Activated naive CD4-positive, alpha-beta T cell treated with anti-CD3 and anti-CD28 coated beads, Interleukin-2, amount 50 U/mL, for 24 hours (primary cell): ENCODE measurements around the gene NOTCH3.

Experiments used
- H3K27ac Mint-ChIP-seq: one replicate; pipeline ENCODE4 v1.8.0; 2021; ENCODE audit warnings: mild to moderate bottlenecking, mixed read lengths
- H3K27me3 Mint-ChIP-seq: one replicate; pipeline ENCODE4 v1.8.0; 2021; ENCODE audit warnings: mixed read lengths
- H3K36me3 Mint-ChIP-seq: one replicate; pipeline ENCODE4 v1.8.0; 2021; ENCODE audit warnings: mixed read lengths
- H3K4me1 Mint-ChIP-seq: one replicate; pipeline ENCODE4 v1.8.0; 2021; ENCODE audit warnings: mixed read lengths
- H3K4me3 Mint-ChIP-seq: one replicate; pipeline ENCODE4 v1.8.0; 2021; ENCODE audit warnings: mild to moderate bottlenecking, mixed read lengths
- H3K9me3 Mint-ChIP-seq: one replicate; pipeline ENCODE4 v1.8.0; 2021; ENCODE audit warnings: mixed read lengths

The NOTCH3 gene

DNA sequence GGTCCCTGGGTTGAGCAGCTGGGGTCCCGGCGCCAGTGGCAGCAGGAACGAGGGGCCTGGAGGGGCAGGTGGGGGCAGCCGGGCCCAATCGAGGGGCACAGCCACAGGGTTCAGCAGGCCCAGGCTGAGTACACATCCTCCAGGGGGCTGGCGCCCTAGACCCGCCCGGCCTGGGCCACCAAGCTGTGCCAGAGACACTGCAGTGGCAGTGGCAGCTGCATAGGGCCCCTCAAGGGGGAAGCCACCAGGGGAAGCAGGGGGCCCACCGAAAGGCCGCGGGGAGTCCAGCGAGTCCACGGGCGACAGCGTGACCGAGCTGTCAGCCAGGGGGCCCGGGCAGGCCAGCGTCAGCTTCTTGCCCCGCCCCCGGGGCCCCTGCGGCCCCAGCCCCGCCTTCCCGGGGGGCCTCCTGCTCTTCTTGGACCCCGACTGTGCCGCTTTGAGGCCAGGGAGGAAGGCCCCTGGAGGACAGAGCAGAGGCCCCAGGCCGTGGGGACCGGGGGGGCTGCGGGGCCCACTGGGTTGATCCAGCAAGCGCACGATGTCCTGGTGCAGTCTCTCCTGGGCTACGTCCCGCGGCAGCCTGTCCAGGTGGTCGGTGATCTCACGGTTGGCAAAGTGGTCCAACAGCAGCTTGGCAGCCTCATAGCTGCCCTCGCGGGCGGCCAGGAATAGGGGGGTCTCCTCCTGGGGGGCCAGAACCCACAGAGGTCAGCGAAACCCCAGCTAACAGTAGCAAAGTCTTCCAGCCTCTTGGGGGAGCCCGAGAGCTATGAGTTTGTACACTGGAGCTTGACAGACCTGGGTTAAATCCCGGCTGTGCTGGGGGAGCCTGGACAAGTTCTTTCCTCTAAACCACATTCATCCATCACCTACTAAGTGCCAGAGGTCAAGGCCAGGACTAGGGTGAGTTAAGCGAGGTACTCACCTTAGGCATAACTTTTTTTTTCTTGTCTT is 39.5 kb downstream of the NOTCH3 start:
- no peaks in the 10 kb centered on the region for H3K27me3 Mint-ChIP-seq
- H3K4me1 Mint-ChIP-seq: no peaks in the 10 kb centered on the region
- H3K9me3 Mint-ChIP-seq: no peaks in the 10 kb centered on the region
- H3K4me3 Mint-ChIP-seq: no peak overlapping the region
- no peaks in the 10 kb centered on the region for H3K36me3 Mint-ChIP-seq
- no peak overlapping the region for H3K27ac Mint-ChIP-seq

DNA sequence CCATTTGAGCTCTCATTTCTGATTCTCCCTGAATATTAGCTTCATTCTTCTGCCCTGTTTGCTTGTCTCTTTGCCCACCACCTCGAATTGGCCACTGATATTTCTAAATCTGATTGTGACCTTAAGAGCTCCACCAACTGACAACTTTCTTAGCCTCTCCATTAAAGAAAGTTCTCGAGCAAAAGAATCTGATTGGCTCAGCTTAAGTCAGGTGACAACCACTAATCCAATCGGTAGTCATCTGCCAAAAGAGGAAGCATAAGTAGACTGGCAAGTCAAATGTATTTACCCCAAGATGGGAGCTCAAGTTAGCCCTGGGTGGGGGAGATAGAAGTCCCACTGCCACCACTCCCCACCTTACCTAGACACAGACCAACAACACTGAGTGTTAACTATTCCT is 41.5 kb downstream of the NOTCH3 start:
- Mint-ChIP-seq H3K27ac (no peak overlapping the region), H3K4me1 (no peaks in the 10 kb centered on the region), H3K36me3 (no peaks in the 10 kb centered on the region), H3K4me3 (no peak overlapping the region), H3K27me3 (peaks cover 2% of the 10 kb centered on the region), H3K9me3 (no peaks in the 10 kb centered on the region)

DNA sequence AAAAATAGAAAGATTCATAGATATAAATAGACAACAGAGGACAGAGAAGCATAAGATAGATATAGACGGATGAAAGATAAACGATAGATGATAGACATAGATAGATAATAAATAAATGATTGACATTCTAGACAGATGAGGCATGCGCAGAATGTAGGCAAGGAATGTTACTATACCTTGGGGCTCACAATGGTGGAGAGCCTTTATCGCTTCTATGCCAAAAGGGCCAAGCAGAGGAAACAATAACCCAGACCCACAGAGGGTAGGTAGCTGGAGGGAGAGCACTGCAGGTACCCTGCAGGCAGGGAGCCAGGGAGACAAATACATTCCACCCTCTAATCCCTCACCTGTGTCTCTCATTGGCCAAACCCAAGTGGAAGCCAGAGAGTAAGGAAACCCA is 44.4 kb downstream of the NOTCH3 start:
- Mint-ChIP-seq H3K9me3 (no peaks in the 10 kb centered on the region), H3K4me1 (no peaks in the 10 kb centered on the region), H3K27me3 (peaks cover 5% of the 10 kb centered on the region), H3K27ac (no peak overlapping the region), H3K36me3 (no peaks in the 10 kb centered on the region), H3K4me3 (no peak overlapping the region)

DNA sequence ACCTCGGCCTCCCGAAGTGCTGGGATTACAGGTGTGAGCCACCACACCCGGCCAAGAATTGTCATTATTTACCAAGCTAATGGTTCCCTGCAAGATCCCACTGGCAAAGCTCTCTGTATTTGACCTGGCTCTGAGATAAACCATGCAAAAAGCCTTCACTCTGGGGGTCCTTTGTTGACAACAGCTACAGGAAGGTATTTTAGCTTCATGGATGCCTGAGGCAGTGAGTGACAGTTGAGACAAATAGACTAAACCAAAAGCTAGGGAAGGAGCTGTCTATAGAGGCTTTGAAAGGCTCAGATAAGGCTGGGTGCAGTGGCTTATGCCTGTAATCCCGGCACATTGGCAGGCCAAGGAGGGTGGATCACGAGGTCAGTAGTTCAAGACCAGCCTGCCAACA is 45.5 kb downstream of the NOTCH3 start:
- H3K27ac Mint-ChIP-seq: no peak overlapping the region
- no peak overlapping the region for H3K4me3 Mint-ChIP-seq
- H3K4me1 Mint-ChIP-seq: peaks cover 4% of the 10 kb centered on the region
- H3K36me3 Mint-ChIP-seq: no peaks in the 10 kb centered on the region
- peaks cover 5% of the 10 kb centered on the region for H3K27me3 Mint-ChIP-seq
- H3K9me3 Mint-ChIP-seq: no peaks in the 10 kb centered on the region

DNA sequence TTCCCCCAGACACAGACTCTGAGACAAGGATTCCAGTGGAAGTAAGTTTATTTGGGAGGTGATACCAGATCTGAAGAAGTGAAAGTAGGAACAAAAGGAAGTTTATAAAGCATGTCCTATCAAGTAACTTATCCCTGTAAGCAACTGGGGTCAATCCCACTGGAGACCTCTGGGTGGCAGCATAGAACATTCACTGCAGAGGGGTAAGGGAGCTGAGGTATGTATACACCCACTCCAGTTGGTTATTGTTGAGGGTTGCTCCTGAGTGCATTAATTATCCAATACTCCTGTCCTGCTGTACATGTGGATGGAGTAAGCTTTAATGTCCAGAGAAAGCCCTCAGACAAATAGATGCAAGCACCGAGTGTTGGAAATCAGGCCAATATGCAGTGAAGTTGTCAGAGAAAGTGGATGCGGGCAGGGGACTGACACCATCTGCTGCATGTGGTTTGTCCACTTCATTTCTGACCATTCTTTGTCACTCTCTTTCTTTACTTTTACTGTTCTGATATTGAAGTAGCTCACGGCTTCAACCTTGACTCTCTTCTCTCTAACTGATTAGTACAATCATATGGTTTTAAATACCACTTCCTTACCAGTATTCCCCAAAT is 46.7 kb downstream of the NOTCH3 start:
- Mint-ChIP-seq H3K4me1 (peaks cover 4% of the 10 kb centered on the region), H3K4me3 (no peak overlapping the region), H3K27me3 (peaks cover 5% of the 10 kb centered on the region), H3K36me3 (no peaks in the 10 kb centered on the region), H3K27ac (no peak overlapping the region), H3K9me3 (no peaks in the 10 kb centered on the region)

DNA sequence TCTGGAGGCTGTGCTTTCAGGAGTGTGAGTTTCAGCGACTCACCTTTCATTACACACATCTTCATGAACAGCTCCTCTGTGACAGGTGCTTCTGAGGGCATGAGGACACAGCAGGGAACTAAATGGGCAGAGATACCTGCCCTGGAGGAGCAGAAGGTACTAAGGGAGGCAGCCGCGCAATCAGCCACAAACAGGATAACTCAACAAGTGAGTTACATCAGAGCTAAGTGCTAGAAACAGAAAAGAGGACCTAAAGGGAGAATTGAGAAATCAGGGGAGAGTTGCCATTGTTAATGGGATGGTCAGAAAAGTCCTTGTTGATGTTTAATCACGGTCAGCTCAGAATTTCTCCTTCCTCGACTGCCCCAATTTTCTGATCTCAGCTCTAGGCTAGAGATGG is 51.1 kb downstream of the NOTCH3 start:
- Mint-ChIP-seq H3K36me3 (no peaks in the 10 kb centered on the region), H3K27ac (no peak overlapping the region), H3K9me3 (no peaks in the 10 kb centered on the region), H3K4me1 (peaks cover 16% of the 10 kb centered on the region), H3K27me3 (peaks cover 5% of the 10 kb centered on the region), H3K4me3 (no peak overlapping the region)

DNA sequence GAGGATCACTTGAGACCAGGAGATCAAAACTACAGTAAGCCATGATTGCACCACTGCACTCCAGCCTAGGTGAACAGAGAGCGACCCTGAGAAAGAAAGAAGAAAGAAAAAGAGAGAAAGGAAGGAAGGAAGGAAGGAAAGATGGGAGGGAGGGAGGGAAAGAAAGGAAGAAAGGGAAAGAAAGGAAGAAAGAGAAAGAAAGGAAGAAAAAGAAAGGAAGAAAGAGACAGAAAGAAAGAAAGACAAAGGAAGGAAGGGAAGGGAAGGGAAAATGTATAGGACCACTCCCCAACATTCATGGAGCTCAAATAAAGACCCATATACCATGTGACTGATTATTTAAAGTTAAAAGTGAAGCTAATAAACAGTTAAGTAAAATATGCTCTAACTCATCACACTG is 53.7 kb downstream of the NOTCH3 start:
- H3K27ac Mint-ChIP-seq: no peak overlapping the region

DNA sequence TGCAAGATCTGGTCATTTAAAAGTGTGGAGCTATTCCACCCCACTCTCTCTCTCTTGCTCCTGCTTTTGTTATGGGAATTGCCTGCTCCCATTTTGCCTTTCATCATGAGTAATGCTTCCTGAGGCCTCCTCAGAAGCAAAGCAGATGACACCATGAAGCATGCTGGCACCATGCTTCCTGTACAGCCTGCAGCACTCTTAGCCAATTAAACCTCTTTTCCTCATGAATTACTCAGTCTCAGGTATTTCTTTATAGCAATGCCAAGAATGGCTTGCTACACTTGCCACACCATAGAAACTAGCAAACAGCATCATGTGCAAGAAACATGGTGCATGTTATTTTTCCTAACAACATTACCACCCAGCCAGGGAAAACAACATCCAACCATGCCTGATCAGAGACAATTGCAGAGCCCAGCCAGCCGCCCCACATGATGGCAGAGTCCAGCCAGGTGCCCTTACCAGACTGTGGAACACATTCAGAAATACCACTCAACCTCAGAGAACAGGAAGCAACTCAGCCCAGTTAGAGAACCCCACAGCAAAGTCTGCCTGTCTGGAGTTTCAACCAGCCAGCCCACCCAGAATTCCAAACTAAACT is 56.6 kb downstream of the NOTCH3 start:
- Mint-ChIP-seq H3K27me3 (no peaks in the 10 kb centered on the region), H3K4me1 (peaks cover 13% of the 10 kb centered on the region), H3K27ac (no peak overlapping the region), H3K36me3 (no peaks in the 10 kb centered on the region), H3K9me3 (peaks cover 4% of the 10 kb centered on the region), H3K4me3 (no peak overlapping the region)

More for the DNA sequence above, 53.7 kb downstream of the NOTCH3 start:
- H3K9me3 Mint-ChIP-seq: no peaks in the 10 kb centered on the region
- no peaks in the 10 kb centered on the region for H3K27me3 Mint-ChIP-seq
- no peaks in the 10 kb centered on the region for H3K36me3 Mint-ChIP-seq
- no peak overlapping the region for H3K4me3 Mint-ChIP-seq
- H3K4me1 Mint-ChIP-seq: peaks cover 16% of the 10 kb centered on the region

DNA sequence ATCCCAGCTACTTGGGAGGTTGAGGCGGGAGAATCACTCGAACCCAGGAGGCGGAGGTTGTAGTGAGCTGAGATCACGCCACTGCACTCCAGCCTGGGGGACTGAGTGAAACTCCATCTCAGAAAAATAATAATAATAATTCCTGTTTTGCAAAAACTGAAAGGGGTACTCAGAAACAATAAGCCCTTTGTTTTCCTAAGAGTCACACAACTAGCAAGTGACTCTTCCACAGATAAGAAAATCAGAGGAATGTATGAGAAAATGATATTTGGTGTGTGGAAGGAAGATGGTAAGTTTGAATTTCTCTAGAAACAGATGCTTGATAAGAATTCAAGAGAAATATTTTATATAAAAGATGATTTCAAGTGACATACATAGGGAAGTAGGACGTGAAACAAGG is 58.5 kb downstream of the NOTCH3 start:
- no peaks in the 10 kb centered on the region for H3K36me3 Mint-ChIP-seq
- no peak overlapping the region for H3K27ac Mint-ChIP-seq
- peaks cover 8% of the 10 kb centered on the region for H3K4me1 Mint-ChIP-seq
- H3K27me3 Mint-ChIP-seq: no peaks in the 10 kb centered on the region
- peaks cover 6% of the 10 kb centered on the region for H3K9me3 Mint-ChIP-seq
- no peak overlapping the region for H3K4me3 Mint-ChIP-seq

DNA sequence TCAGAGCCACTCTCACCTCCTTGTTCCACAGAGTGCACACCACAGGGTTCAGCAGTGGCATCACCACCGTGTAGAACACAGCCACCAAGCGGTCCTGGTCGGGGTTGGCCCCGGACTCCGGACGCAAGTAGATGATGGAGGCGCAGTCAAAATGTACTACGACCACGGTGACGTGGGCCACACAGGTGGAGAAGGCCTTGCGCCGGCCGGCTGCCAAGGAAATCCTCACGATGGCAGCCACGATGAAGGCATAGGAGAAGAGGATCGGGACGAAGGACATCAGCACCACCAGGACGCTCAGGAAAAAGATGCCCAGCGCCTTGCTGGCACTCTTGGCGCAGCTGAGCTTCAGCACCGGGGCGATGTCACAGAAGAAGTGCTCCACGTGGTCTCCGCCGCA is 59.7 kb downstream of the NOTCH3 start:
- Mint-ChIP-seq H3K4me3 (no peak overlapping the region), H3K36me3 (no peaks in the 10 kb centered on the region), H3K27ac (no peak overlapping the region), H3K27me3 (no peaks in the 10 kb centered on the region), H3K9me3 (peaks cover 6% of the 10 kb centered on the region), H3K4me1 (peaks cover under 1% of the 10 kb centered on the region)

DNA sequence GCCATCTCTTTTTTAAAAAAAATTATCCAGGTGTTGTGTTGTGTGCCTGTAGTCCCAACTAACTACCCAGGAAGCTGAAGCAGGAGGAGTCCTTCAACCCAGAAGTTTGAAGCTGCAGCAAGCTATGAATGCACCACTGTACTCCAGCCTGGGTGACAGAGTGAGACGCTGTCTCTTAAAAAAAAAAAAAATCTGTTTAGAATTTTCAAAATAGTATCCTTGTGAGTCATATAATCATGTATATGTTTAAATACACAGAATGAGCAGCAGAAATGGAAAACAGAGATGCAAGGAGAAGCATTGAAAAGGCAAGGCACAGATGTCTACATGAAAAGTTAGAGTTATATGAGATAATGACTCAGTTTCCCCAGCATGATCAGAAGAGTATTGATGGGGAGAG is 62.4 kb downstream of the NOTCH3 start:
- Mint-ChIP-seq H3K9me3 (peaks cover 6% of the 10 kb centered on the region), H3K27ac (no peak overlapping the region), H3K4me3 (no peak overlapping the region), H3K4me1 (no peaks in the 10 kb centered on the region), H3K36me3 (no peaks in the 10 kb centered on the region), H3K27me3 (no peaks in the 10 kb centered on the region)

DNA sequence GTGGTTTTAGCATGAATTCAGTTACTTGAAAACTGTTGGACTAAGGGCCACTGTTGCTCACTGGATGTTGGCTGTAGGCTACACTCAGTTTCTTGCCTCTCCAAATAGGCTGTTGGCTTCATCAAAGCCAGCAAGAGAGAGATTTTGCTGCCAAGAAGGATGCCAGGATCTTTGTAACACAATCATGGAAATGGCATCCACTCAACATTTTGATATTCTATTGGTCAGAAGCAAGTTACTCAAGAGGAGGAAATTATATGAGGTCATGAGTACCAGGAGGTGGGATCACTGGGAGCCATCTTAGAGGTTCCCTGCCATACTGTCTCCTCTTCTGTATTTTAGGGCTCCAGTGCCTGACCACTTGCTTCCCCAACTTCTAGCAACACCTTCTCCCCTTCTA is 63.0 kb downstream of the NOTCH3 start:
- H3K27ac Mint-ChIP-seq: no peak overlapping the region
- H3K27me3 Mint-ChIP-seq: no peaks in the 10 kb centered on the region
- peaks cover 6% of the 10 kb centered on the region for H3K9me3 Mint-ChIP-seq
- H3K4me1 Mint-ChIP-seq: no peaks in the 10 kb centered on the region
- no peak overlapping the region for H3K4me3 Mint-ChIP-seq
- no peaks in the 10 kb centered on the region for H3K36me3 Mint-ChIP-seq

DNA sequence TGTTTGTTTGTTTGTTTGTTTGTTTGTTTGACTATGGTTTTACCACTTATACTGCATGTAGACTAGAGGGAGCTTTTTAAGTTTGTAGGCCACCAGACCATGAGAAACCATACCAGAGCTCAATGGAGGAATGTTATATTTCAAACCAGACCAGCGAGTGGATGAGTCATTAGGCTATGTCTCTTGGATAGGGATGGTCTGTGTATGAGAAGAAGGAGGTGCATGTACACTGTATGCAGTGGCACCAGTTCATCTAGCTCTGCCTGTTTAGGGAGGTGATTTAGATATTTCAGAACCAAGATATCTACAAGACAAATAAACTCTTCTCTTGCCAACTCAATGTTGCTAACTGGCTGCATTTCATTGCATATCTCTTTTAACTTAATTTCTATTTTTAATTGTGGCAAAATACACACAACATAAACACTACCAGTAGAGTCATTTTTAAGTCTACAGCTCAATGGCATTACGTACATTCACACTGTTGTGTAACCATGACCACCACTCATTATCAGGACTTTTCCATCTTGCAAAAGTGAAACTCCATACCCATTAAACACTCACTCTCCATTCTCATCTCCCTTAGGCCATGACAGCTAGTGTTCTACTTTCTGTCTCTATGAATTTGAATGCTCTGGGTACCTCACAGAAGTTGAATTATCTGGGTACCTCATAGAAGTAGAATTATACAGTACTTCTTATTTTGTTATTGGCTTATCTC is 64.4 kb downstream of the NOTCH3 start:
- H3K9me3 Mint-ChIP-seq: peaks cover 6% of the 10 kb centered on the region
- H3K36me3 Mint-ChIP-seq: no peaks in the 10 kb centered on the region
- peaks cover 4% of the 10 kb centered on the region for H3K4me1 Mint-ChIP-seq
- no peak overlapping the region for H3K4me3 Mint-ChIP-seq
- no peaks in the 10 kb centered on the region for H3K27me3 Mint-ChIP-seq
- H3K27ac Mint-ChIP-seq: no peak overlapping the region

DNA sequence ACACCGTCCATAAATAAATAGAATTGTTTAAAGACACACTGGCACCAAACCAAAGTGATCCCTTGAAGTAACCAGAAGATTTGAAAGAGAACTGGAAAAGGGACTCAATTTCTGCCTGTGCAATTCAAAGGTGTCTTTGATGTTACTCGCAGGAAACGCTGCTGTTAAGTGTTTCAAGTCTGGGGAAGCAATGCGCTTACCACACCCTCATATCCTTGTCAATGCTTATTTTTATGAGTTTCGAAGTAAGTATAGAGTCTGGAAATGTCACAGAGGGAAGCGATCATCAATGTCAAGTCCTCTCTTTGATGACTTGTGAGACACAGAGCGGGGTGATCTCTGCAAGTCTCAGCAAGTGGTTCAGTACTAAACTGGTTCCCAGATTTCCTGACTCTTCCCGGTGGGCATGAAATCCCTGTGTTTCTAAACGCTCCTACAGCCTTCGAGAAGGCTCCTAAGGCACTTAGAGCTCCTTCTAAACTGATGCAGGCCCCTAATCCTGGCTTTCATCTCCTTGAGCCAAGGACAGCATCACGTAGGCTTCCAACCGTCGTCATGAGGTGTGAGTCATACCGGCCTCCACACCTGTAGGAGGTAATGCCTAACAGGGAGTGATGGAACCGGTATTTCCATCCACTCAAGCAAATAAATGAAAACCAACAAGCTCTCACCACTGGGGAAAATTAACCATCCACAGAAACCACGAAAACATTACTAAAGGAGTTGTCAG is 70.8 kb downstream of the NOTCH3 start:
- Mint-ChIP-seq H3K4me1 (peaks cover 38% of the 10 kb centered on the region), H3K9me3 (no peaks in the 10 kb centered on the region), H3K27me3 (no peaks in the 10 kb centered on the region), H3K4me3 (peak overlapping the region; percentile 66), H3K27ac (peak overlapping the region; percentile 41), H3K36me3 (no peaks in the 10 kb centered on the region)

DNA sequence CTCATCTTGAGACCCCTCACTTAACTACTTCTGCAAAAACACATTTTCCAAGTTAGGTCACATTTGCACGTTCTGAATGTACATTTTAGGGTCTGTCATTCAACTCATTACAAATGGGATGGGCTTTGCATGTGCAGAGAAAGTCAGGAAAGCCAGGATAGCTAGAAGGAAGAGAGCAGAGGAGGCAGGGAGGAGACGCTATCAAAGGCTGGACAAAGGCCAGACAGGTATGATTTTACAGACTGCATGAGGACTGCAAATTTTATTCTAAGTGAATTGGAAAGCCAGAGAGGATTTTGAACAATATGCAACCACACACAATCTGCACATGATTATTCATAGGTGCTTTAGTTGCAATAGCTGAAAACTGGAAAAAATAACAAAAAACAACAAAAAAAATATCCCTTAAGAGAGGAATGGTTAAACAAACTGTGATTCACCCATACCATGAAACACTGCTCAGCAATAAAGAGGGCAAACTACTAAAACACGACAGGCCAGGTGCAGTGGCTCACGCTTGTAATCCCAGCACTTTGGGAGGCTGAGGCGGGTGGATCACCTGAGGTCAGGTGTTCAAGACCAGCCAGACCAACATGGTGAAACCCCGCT is 72.5 kb downstream of the NOTCH3 start:
- Mint-ChIP-seq H3K27ac (no peak overlapping the region), H3K27me3 (no peaks in the 10 kb centered on the region), H3K9me3 (no peaks in the 10 kb centered on the region), H3K36me3 (no peaks in the 10 kb centered on the region), H3K4me1 (peaks cover 46% of the 10 kb centered on the region), H3K4me3 (no peak overlapping the region)
